Caco-2 (cell line): ENCODE results near the gene CRB2. TPM values are rescaled to one million over a fixed set of nuclear protein-coding genes. Genes with fewer than 3 reads are reported as not detected.

Source experiments
- BruUV-seq: library from RNA; stranded (reverse); fragments of 400-500 nt; replicated peaks from 2 replicates; lab custom pipeline; 2021; lab: Mats Ljungman, UMichigan
- CTCF ChIA-PET: fragments of 300-600 bp; sonication (Branson Sonifier 250); formaldehyde crosslinking; loops from one replicate; lab custom pipeline; 2022; ENCODE audit warnings: antibody characterized with exemption; lab: Charles Lee
- POLR2A ChIA-PET: fragments of 300-600 bp; sonication (Branson Sonifier 250); formaldehyde crosslinking; loops from one replicate; lab custom pipeline; 2022; ENCODE audit warnings: antibody characterized with exemption; lab: Charles Lee
- DNase-seq, 2 experiments: peaks; one replicate each; pipeline versions ENCODE4 v3.0.0 to v3.0.0-alpha.2; 2020 to 2022
- H3K27me3 ChIP-seq: replicated peaks from 2 replicates; pipeline ENCODE4 v1.6.0; 2011; ENCODE audit warnings: low read length; ENCODE audit not compliant: control insufficient read depth, insufficient read depth
- H3K36me3 ChIP-seq: 2 replicates; pipeline ENCODE4 v1.5.1; 2011; ENCODE audit warnings: low read length; ENCODE audit not compliant: control insufficient read depth, insufficient read depth
- H3K4me1 ChIP-seq: fragments of 250-450 bp; sonication (Bioruptor Pico); 2 replicates; pipeline ENCODE4 v1.5.1; 2020; ENCODE audit warnings: mild to moderate bottlenecking
- H3K4me3 ChIP-seq: 2 replicates; pipeline ENCODE4 v1.5.1; 2011; ENCODE audit warnings: low read depth, mild to moderate bottlenecking, control low read depth, low read length
- H3K9me3 ChIP-seq: fragments of 250-450 bp; sonication (Bioruptor Pico); 2 replicates; pipeline ENCODE4 v1.5.1; 2020; ENCODE audit warnings: mild to moderate bottlenecking, moderate library complexity
- H3K27ac Mint-ChIP-seq: one replicate; pipeline ENCODE4 v1.8.0; 2022; ENCODE audit warnings: mixed read lengths; ENCODE audit not compliant: unreplicated experiment
- H3K27me3 Mint-ChIP-seq: one replicate; pipeline ENCODE4 v1.8.0; 2022; ENCODE audit warnings: mixed read lengths; ENCODE audit not compliant: insufficient read depth, unreplicated experiment
- H3K36me3 Mint-ChIP-seq: one replicate; pipeline ENCODE4 v1.8.0; 2022; ENCODE audit warnings: mild to moderate bottlenecking, mixed read lengths; ENCODE audit not compliant: insufficient read depth, unreplicated experiment
- H3K4me1 Mint-ChIP-seq: one replicate; pipeline ENCODE4 v1.8.0; 2022; ENCODE audit warnings: low read depth, mixed read lengths; ENCODE audit not compliant: unreplicated experiment
- H3K4me3 Mint-ChIP-seq: one replicate; pipeline ENCODE4 v1.8.0; 2022; ENCODE audit warnings: mild to moderate bottlenecking, moderate library complexity, mixed read lengths; ENCODE audit not compliant: unreplicated experiment
- H3K9me3 Mint-ChIP-seq: one replicate; pipeline ENCODE4 v1.8.0; 2022; ENCODE audit warnings: mixed read lengths; ENCODE audit not compliant: unreplicated experiment
- intact Hi-C: fragments of 100-400 bp; cut with micrococcal nuclease; formaldehyde crosslinking; loops from one replicate; pipeline ENCODE4 v1.10.0; 2022; ENCODE audit not compliant: unreplicated experiment
- total RNA-seq: library from RNA; stranded (reverse); gene quantifications from 2 replicates; pipeline ENCODE4 v1.2.3, GENCODE V29; 2022
- TF ChIP-seq, protein P1 (sequence below), 2 experiments: fragments of 200-600 bp in 1 of 2; IDR thresholded peaks; 1 replicate in 1 of 2; 2 replicates in 1 of 2; pipeline versions ENCODE4 v1.5.1 to v1.8.0; 2011 to 2022; ENCODE audit warnings: antibody characterized with exemption in 1 of 2, control low read depth in 1 of 2, inconsistent platforms in 1 of 2, low read depth in 1 of 2, low read length in 1 of 2, mild to moderate bottlenecking in 1 of 2, moderate library complexity in 1 of 2; ENCODE audit not compliant: insufficient read depth in 1 of 2, severe bottlenecking in 1 of 2, unreplicated experiment in 1 of 2

CRB2 gene
- total RNA-seq, 1 experiment from 2014 or later, result 0.34 TPM

GRCh38 chr9:123311250-123311752 lies 44.7 kb upstream of the CRB2 start:
- Mint-ChIP-seq H3K27me3 (peaks cover 3% of the 10 kb centered on the region), H3K4me3 (no peak overlapping the region), H3K27ac (no peak overlapping the region), H3K4me1 (peaks cover 7% of the 10 kb centered on the region), H3K9me3 (no peaks in the 10 kb centered on the region), H3K36me3 (no peaks in the 10 kb centered on the region)
- no peaks in the 10 kb centered on the region for H3K36me3 ChIP-seq
- no TSS peak for BruUV-seq
- TF ChIP-seq, protein P1, sequence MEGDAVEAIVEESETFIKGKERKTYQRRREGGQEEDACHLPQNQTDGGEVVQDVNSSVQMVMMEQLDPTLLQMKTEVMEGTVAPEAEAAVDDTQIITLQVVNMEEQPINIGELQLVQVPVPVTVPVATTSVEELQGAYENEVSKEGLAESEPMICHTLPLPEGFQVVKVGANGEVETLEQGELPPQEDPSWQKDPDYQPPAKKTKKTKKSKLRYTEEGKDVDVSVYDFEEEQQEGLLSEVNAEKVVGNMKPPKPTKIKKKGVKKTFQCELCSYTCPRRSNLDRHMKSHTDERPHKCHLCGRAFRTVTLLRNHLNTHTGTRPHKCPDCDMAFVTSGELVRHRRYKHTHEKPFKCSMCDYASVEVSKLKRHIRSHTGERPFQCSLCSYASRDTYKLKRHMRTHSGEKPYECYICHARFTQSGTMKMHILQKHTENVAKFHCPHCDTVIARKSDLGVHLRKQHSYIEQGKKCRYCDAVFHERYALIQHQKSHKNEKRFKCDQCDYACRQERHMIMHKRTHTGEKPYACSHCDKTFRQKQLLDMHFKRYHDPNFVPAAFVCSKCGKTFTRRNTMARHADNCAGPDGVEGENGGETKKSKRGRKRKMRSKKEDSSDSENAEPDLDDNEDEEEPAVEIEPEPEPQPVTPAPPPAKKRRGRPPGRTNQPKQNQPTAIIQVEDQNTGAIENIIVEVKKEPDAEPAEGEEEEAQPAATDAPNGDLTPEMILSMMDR (IDR thresholded peaks at IDR 0.05; ENCODE audit: insufficient read depth in 1 of 2, low read depth in 1 of 2, low read length in 1 of 2, severe bottlenecking in 1 of 2, unreplicated experiment in 1 of 2), result no peak
- no peaks in the 10 kb centered on the region for H3K27me3 ChIP-seq
- CTCF ChIA-PET, result no interaction called here
- POLR2A ChIA-PET, result no interaction called here
- no peak for DNase-seq
- no peak overlapping the region for H3K4me3 ChIP-seq
- H3K4me1 ChIP-seq, result no peaks in the 10 kb centered on the region
- H3K9me3 ChIP-seq, result no peaks in the 10 kb centered on the region
- intact Hi-C loops, result no loop called here

- H3K27me3 ChIP-seq, result no peaks in the 10 kb centered on the region
- peaks cover 3% of the 10 kb centered on the region for H3K27me3 Mint-ChIP-seq
- no peaks in the 10 kb centered on the region for H3K9me3 ChIP-seq
- TF ChIP-seq, protein P1 (IDR thresholded peaks at IDR 0.05; ENCODE audit: insufficient read depth in 1 of 2, low read depth in 1 of 2, low read length in 1 of 2, severe bottlenecking in 1 of 2, unreplicated experiment in 1 of 2), result no peak
- intact Hi-C loops, result no loop called here
- H3K36me3 Mint-ChIP-seq, result no peaks in the 10 kb centered on the region
- H3K4me3 Mint-ChIP-seq, result no peak overlapping the region
- CTCF ChIA-PET, result interaction anchor here (0.9 kb wide), 1 partner anchor 43 kb away, joined by 3 read pairs; no protein-coding TSS in a partner anchor
- no peak for DNase-seq
- BruUV-seq, result no TSS peak
- no peak overlapping the region for H3K4me3 ChIP-seq
- H3K27ac Mint-ChIP-seq, result no peak overlapping the region
- peaks cover 7% of the 10 kb centered on the region for H3K4me1 Mint-ChIP-seq
- POLR2A ChIA-PET, result no interaction called here
- H3K36me3 ChIP-seq, result no peaks in the 10 kb centered on the region
- no peaks in the 10 kb centered on the region for H3K9me3 Mint-ChIP-seq
- no peaks in the 10 kb centered on the region for H3K4me1 ChIP-seq
Measured at GRCh38 chr9:123312306-123312877, 43.6 kb upstream of the CRB2 start.

GRCh38 chr9:123314617-123315016 lies 41.4 kb upstream of the CRB2 start:
- CTCF ChIA-PET, result interaction anchor here (0.6 kb wide), 1 partner anchor 30 kb away, joined by 3 read pairs; no protein-coding TSS in a partner anchor
- H3K4me1 ChIP-seq, result no peaks in the 10 kb centered on the region; the same call in 1 of the 2 replicates
- TF ChIP-seq, protein P1 (IDR thresholded peaks at IDR 0.05; ENCODE audit: insufficient read depth in 1 of 2, low read depth in 1 of 2, low read length in 1 of 2, severe bottlenecking in 1 of 2, unreplicated experiment in 1 of 2), result no peak
- no peaks in the 10 kb centered on the region for H3K9me3 Mint-ChIP-seq
- peaks cover 3% of the 10 kb centered on the region for H3K27me3 Mint-ChIP-seq
- H3K4me3 Mint-ChIP-seq, result no peak overlapping the region
- no peaks in the 10 kb centered on the region for H3K36me3 Mint-ChIP-seq
- no peak overlapping the region for H3K4me3 ChIP-seq
- POLR2A ChIA-PET, result no interaction called here
- H3K4me1 Mint-ChIP-seq, result peaks cover 7% of the 10 kb centered on the region
- intact Hi-C loops, result no loop called here
- H3K9me3 ChIP-seq, result no peaks in the 10 kb centered on the region
- H3K27me3 ChIP-seq, result no peaks in the 10 kb centered on the region
- BruUV-seq, result no TSS peak
- H3K27ac Mint-ChIP-seq, result no peak overlapping the region
- DNase-seq, result no peak
- H3K36me3 ChIP-seq, result no peaks in the 10 kb centered on the region
